Measurements from ENCODE around the gene AP3M1.
A peak's percentile ranks its signal among the peaks of the same experiment; 100 is the strongest.

AP3M1 gene, protein sequence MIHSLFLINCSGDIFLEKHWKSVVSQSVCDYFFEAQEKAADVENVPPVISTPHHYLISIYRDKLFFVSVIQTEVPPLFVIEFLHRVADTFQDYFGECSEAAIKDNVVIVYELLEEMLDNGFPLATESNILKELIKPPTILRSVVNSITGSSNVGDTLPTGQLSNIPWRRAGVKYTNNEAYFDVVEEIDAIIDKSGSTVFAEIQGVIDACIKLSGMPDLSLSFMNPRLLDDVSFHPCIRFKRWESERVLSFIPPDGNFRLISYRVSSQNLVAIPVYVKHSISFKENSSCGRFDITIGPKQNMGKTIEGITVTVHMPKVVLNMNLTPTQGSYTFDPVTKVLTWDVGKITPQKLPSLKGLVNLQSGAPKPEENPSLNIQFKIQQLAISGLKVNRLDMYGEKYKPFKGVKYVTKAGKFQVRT

DNA sequence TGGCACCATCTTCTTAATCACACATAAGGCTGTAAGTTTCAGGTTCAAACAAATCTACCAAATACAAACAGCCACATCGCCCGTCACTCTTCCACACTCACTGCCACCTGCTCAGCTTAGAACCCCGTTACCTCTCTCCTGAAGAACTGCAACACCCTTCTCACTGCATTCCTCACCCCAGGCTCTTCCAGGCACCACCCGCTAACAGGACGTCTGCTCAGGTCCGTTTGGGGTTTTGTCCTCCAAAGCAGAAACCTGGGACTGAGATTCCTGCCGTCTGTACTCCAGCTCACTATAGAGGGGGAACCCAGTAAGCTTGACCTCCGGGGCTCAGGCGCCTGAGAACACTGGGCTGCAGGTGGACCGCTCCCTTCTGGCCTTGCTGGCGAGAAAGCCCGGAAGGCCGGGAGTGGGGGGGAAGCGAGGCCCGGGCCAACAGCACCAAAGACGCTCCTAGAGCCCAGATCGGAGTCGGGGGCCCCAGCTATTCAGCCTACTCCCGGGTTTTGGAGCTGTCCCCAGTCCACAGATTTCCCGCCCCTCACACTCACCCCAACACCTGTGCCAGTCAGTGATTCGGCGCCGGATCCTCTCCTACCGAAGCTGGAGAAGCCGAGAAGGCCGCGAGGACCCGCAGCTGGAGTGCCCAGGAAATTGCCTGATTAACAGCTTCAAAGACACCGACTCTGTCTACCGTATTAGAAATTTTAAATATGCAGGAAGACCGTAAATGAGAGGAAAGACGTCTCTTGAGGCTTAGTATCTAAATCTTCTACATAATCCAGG is at the start of gene AP3M1:
TSS of gene AP3M1 (minus strand) at position 625 of the 786 bp plus-strand sequence. CDS start 12,449 bp downstream, outside the sequence.
- TF ChIP-seq SNAI2 (CRISPR knock-in tag; IDR thresholded peaks at IDR 0.05) (no peak), BACH2 (CRISPR knock-in tag; IDR thresholded peaks at IDR 0.05; ENCODE audit: borderline replicate concordance) (no peak)
- TF ChIP-seq, protein P1, sequence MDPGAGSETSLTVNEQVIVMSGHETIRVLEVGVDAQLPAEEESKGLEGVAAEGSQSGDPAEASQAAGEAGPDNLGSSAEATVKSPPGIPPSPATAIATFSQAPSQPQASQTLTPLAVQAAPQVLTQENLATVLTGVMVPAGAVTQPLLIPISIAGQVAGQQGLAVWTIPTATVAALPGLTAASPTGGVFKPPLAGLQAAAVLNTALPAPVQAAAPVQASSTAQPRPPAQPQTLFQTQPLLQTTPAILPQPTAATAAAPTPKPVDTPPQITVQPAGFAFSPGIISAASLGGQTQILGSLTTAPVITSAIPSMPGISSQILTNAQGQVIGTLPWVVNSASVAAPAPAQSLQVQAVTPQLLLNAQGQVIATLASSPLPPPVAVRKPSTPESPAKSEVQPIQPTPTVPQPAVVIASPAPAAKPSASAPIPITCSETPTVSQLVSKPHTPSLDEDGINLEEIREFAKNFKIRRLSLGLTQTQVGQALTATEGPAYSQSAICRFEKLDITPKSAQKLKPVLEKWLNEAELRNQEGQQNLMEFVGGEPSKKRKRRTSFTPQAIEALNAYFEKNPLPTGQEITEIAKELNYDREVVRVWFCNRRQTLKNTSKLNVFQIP (CRISPR knock-in tag; IDR thresholded peaks at IDR 0.05; ENCODE audit: borderline replicate concordance, low read depth), result no peak

DNA sequence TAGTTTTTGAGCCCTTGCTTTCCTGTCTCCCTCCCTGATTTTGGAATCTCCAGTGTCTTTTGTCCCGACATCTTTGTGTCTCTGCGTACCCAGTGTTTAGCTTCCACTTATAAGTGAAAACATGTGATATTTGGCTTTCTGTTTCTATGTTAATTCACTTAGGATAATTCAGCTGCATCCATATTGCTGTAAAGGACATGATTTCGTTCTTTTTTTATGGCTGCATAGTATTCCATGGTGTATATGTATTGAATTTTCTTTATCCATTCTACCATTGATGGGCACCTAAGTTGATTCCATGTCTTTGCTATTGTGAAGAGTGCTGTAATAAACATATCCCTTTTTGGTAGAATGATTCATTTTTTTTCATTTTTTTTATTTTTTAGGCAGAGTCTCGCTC is 48.7 kb upstream of the AP3M1 start:
- no peak for ATAC-seq
- TF ChIP-seq CSDC2 (CRISPR knock-in tag; IDR thresholded peaks at IDR 0.05) (no peak), ARNTL (CRISPR knock-in tag; IDR thresholded peaks at IDR 0.05; ENCODE audit: borderline replicate concordance, low read depth) (no peak), ESRRG (CRISPR knock-in tag; IDR thresholded peaks at IDR 0.05) (no peak), ZFP30 (CRISPR knock-in tag; IDR thresholded peaks at IDR 0.05) (no peak), ZNF565 (CRISPR knock-in tag; conservative IDR thresholded peaks at IDR 0.05; ENCODE audit: low read depth) (no peak), SNAI2 (CRISPR knock-in tag; IDR thresholded peaks at IDR 0.05) (no peak), TOX (CRISPR knock-in tag; IDR thresholded peaks at IDR 0.05; ENCODE audit: borderline replicate concordance) (no peak), RARB (CRISPR knock-in tag; IDR thresholded peaks at IDR 0.05) (no peak), TCF4 (CRISPR knock-in tag; IDR thresholded peaks at IDR 0.05; ENCODE audit: borderline replicate concordance) (no peak), GLIS3 (CRISPR knock-in tag; IDR thresholded peaks at IDR 0.05) (no peak), OSR1 (CRISPR knock-in tag; IDR thresholded peaks at IDR 0.05) (no peak), PPARA (CRISPR knock-in tag; IDR thresholded peaks at IDR 0.05; ENCODE audit: borderline replicate concordance) (no peak), ISL1 (CRISPR knock-in tag; IDR thresholded peaks at IDR 0.05) (no peak), BACH2 (CRISPR knock-in tag; IDR thresholded peaks at IDR 0.05; ENCODE audit: borderline replicate concordance) (no peak)
- TF ChIP-seq, protein P2, sequence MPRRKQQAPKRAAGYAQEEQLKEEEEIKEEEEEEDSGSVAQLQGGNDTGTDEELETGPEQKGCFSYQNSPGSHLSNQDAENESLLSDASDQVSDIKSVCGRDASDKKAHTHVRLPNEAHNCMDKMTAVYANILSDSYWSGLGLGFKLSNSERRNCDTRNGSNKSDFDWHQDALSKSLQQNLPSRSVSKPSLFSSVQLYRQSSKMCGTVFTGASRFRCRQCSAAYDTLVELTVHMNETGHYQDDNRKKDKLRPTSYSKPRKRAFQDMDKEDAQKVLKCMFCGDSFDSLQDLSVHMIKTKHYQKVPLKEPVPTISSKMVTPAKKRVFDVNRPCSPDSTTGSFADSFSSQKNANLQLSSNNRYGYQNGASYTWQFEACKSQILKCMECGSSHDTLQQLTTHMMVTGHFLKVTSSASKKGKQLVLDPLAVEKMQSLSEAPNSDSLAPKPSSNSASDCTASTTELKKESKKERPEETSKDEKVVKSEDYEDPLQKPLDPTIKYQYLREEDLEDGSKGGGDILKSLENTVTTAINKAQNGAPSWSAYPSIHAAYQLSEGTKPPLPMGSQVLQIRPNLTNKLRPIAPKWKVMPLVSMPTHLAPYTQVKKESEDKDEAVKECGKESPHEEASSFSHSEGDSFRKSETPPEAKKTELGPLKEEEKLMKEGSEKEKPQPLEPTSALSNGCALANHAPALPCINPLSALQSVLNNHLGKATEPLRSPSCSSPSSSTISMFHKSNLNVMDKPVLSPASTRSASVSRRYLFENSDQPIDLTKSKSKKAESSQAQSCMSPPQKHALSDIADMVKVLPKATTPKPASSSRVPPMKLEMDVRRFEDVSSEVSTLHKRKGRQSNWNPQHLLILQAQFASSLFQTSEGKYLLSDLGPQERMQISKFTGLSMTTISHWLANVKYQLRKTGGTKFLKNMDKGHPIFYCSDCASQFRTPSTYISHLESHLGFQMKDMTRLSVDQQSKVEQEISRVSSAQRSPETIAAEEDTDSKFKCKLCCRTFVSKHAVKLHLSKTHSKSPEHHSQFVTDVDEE (CRISPR knock-in tag; IDR thresholded peaks at IDR 0.05), result no peak
- TF ChIP-seq, protein P3, sequence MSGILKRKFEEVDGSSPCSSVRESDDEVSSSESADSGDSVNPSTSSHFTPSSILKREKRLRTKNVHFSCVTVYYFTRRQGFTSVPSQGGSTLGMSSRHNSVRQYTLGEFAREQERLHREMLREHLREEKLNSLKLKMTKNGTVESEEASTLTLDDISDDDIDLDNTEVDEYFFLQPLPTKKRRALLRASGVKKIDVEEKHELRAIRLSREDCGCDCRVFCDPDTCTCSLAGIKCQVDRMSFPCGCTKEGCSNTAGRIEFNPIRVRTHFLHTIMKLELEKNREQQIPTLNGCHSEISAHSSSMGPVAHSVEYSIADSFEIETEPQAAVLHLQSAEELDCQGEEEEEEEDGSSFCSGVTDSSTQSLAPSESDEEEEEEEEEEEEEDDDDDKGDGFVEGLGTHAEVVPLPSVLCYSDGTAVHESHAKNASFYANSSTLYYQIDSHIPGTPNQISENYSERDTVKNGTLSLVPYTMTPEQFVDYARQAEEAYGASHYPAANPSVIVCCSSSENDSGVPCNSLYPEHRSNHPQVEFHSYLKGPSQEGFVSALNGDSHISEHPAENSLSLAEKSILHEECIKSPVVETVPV (CRISPR knock-in tag; IDR thresholded peaks at IDR 0.05), result no peak
- TF ChIP-seq, protein P1 (CRISPR knock-in tag; IDR thresholded peaks at IDR 0.05; ENCODE audit: borderline replicate concordance, low read depth), result no peak
- TF ChIP-seq, protein P4, sequence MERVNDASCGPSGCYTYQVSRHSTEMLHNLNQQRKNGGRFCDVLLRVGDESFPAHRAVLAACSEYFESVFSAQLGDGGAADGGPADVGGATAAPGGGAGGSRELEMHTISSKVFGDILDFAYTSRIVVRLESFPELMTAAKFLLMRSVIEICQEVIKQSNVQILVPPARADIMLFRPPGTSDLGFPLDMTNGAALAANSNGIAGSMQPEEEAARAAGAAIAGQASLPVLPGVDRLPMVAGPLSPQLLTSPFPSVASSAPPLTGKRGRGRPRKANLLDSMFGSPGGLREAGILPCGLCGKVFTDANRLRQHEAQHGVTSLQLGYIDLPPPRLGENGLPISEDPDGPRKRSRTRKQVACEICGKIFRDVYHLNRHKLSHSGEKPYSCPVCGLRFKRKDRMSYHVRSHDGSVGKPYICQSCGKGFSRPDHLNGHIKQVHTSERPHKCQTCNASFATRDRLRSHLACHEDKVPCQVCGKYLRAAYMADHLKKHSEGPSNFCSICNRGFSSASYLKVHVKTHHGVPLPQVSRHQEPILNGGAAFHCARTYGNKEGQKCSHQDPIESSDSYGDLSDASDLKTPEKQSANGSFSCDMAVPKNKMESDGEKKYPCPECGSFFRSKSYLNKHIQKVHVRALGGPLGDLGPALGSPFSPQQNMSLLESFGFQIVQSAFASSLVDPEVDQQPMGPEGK (CRISPR knock-in tag; IDR thresholded peaks at IDR 0.05; ENCODE audit: borderline replicate concordance), result no peak
- TF ChIP-seq, protein P5, sequence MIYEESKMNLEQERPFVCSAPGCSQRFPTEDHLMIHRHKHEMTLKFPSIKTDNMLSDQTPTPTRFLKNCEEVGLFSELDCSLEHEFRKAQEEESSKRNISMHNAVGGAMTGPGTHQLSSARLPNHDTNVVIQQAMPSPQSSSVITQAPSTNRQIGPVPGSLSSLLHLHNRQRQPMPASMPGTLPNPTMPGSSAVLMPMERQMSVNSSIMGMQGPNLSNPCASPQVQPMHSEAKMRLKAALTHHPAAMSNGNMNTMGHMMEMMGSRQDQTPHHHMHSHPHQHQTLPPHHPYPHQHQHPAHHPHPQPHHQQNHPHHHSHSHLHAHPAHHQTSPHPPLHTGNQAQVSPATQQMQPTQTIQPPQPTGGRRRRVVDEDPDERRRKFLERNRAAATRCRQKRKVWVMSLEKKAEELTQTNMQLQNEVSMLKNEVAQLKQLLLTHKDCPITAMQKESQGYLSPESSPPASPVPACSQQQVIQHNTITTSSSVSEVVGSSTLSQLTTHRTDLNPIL (CRISPR knock-in tag; IDR thresholded peaks at IDR 0.05; ENCODE audit: low read depth), result no peak

More for the DNA sequence above, at the start of gene AP3M1:
- peak; percentile 69 for ATAC-seq
